ENCODE results near the gene C5orf47.
A peak's percentile ranks its signal among the peaks of the same experiment; 100 is the strongest.

The C5orf47 gene

GRCh38 chr5:173988554-173989431 lies at the start of gene C5orf47:
Gene C5orf47, plus strand, starts transcription at chr5:173989170. Its CDS starts 94 bp downstream, at chr5:173989264.
- no peak for DNase-seq (ENCODE audit: low read depth)

GRCh38 chr5:173940269-173940668 lies 48.7 kb upstream of the C5orf47 start:
- no peak for DNase-seq (ENCODE audit: low read depth)

GRCh38 chr5:173941102-173941501 lies 47.9 kb upstream of the C5orf47 start:
- DNase-seq (ENCODE audit: low read depth) = no peak

- DNase-seq (ENCODE audit: low read depth) = no peak
These were observed 47.1 kb upstream of the C5orf47 start for GRCh38 chr5:173941758-173942401.

- no peak for DNase-seq (ENCODE audit: low read depth)
These were observed 44.5 kb upstream of the C5orf47 start for GRCh38 chr5:173944511-173944910.

GRCh38 chr5:173945160-173945559 lies 43.8 kb upstream of the C5orf47 start:
- no peak for DNase-seq (ENCODE audit: low read depth)

- no peak for DNase-seq (ENCODE audit: low read depth)
These were observed 42.6 kb upstream of the C5orf47 start for GRCh38 chr5:173946323-173946722.

GRCh38 chr5:173950829-173951228 lies 38.1 kb upstream of the C5orf47 start:
- no peak for DNase-seq (ENCODE audit: low read depth)

- no peak for DNase-seq (ENCODE audit: low read depth)
These were observed 35.4 kb upstream of the C5orf47 start for GRCh38 chr5:173953528-173954090.

GRCh38 chr5:173954671-173955521 lies 34.1 kb upstream of the C5orf47 start:
- peak; percentile 57 for DNase-seq (ENCODE audit: low read depth)

- DNase-seq (ENCODE audit: low read depth) = no peak
These were observed 28.0 kb upstream of the C5orf47 start for GRCh38 chr5:173960986-173961385.

GRCh38 chr5:173961418-173961817 lies 27.6 kb upstream of the C5orf47 start:
- no peak for DNase-seq (ENCODE audit: low read depth)

- no peak for DNase-seq (ENCODE audit: low read depth)
These were observed 26.5 kb upstream of the C5orf47 start for GRCh38 chr5:173962436-173962972.

GRCh38 chr5:173963182-173963838 lies 25.7 kb upstream of the C5orf47 start:
- DNase-seq (ENCODE audit: low read depth) = peak; percentile 44

GRCh38 chr5:173963867-173964441 lies 25.0 kb upstream of the C5orf47 start:
- DNase-seq (ENCODE audit: low read depth) = no peak

GRCh38 chr5:173964506-173964905 lies 24.5 kb upstream of the C5orf47 start:
- no peak for DNase-seq (ENCODE audit: low read depth)

GRCh38 chr5:173967241-173967640 lies 21.7 kb upstream of the C5orf47 start:
- no peak for DNase-seq (ENCODE audit: low read depth)

- no peak for DNase-seq (ENCODE audit: low read depth)
These were observed 20.7 kb upstream of the C5orf47 start for GRCh38 chr5:173968154-173968797.

- no peak for DNase-seq (ENCODE audit: low read depth)
These were observed 19.6 kb upstream of the C5orf47 start for GRCh38 chr5:173969167-173970049.

Data from non-pigmented ciliary epithelial cell (primary cell).